Ishikawa (cell line): ENCODE results near the gene YAP1.

Experiments
- CEBPB ChIP-seq: IDR thresholded peaks from 2 replicates; pipeline ENCODE4 v1.6.1; 2012
- CREB1 ChIP-seq: IDR thresholded peaks from 2 replicates; pipeline ENCODE4 v1.6.1; 2012; ENCODE audit warnings: low read depth
- EGR1 ChIP-seq: IDR thresholded peaks from 2 replicates; pipeline ENCODE4 v1.6.1; 2012
- EP300 ChIP-seq: IDR thresholded peaks from 2 replicates; pipeline ENCODE4 v1.6.1; 2012; ENCODE audit warnings: borderline replicate concordance
- FOXM1 ChIP-seq: IDR thresholded peaks from 2 replicates; pipeline ENCODE4 v1.6.1; 2012; ENCODE audit warnings: low read depth, borderline replicate concordance
- NFIC ChIP-seq: IDR thresholded peaks from 2 replicates; pipeline ENCODE4 v1.6.1; 2012
- RAD21 ChIP-seq: IDR thresholded peaks from 2 replicates; pipeline ENCODE4 v1.6.1; 2012; ENCODE audit warnings: low read depth
- TAF1 ChIP-seq: IDR thresholded peaks from 2 replicates; pipeline ENCODE4 v1.6.1; 2012; ENCODE audit warnings: low read depth, mild to moderate bottlenecking
- TCF12 ChIP-seq: IDR thresholded peaks from 2 replicates; pipeline ENCODE4 v1.6.1; 2012; ENCODE audit warnings: low read depth
- TEAD4 ChIP-seq: IDR thresholded peaks from 2 replicates; pipeline ENCODE4 v1.6.1; 2012
- YY1 ChIP-seq: IDR thresholded peaks from 2 replicates; pipeline ENCODE4 v1.6.1; 2012; ENCODE audit warnings: low read depth
- ZBTB7A ChIP-seq: IDR thresholded peaks from 2 replicates; pipeline ENCODE4 v1.6.1; 2012; ENCODE audit warnings: low read depth
- TF ChIP-seq, protein P1 (sequence below): IDR thresholded peaks from 2 replicates; pipeline ENCODE4 v1.6.1; 2012
- TF ChIP-seq, protein P2 (sequence below): IDR thresholded peaks from 2 replicates; pipeline ENCODE4 v1.6.1; 2012; ENCODE audit warnings: low read depth, mild to moderate bottlenecking
- TF ChIP-seq, protein P3 (sequence below): IDR thresholded peaks from 2 replicates; pipeline ENCODE4 v1.6.1; 2012

Gene YAP1

DNA sequence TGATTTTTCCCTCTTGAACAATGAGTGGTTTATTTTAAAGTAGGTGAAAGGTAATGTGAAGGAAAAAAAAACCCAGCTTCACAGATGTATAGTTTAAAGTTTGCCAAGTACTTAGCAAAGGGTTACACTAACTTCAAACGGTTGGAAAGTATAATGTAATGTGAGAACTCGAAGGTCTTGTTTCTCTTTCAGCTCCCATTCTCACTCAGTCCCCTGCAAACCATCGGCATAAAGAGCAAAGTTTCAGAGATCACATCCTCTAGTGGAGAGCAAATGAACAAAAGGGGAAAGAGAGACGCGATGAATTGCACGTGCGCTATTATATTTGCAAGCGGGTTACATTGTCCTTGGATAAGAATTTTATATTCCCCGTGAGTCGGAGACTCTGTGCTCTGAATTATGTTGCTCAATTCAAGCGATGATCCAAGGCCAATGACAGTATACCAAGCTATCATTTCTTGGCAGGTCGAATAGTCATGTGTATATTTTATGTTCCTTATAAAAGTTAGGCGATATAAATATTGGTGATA is 169.5 kb downstream of the YAP1 start:
- no peak for TF ChIP-seq CREB1
- TF ChIP-seq YY1, result no peak
- no peak for TF ChIP-seq CEBPB
- no peak for TF ChIP-seq ZBTB7A
- TF ChIP-seq, protein P1, sequence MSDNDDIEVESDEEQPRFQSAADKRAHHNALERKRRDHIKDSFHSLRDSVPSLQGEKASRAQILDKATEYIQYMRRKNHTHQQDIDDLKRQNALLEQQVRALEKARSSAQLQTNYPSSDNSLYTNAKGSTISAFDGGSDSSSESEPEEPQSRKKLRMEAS, result peak; percentile 54; the same call in 1 of the 2 replicates
- peak; percentile 48; the same call in 1 of the 2 replicates for TF ChIP-seq NFIC
- no peak for TF ChIP-seq TEAD4
- TF ChIP-seq EP300, result peak; percentile 28; the same call in 1 of the 2 replicates
- TF ChIP-seq, protein P2, sequence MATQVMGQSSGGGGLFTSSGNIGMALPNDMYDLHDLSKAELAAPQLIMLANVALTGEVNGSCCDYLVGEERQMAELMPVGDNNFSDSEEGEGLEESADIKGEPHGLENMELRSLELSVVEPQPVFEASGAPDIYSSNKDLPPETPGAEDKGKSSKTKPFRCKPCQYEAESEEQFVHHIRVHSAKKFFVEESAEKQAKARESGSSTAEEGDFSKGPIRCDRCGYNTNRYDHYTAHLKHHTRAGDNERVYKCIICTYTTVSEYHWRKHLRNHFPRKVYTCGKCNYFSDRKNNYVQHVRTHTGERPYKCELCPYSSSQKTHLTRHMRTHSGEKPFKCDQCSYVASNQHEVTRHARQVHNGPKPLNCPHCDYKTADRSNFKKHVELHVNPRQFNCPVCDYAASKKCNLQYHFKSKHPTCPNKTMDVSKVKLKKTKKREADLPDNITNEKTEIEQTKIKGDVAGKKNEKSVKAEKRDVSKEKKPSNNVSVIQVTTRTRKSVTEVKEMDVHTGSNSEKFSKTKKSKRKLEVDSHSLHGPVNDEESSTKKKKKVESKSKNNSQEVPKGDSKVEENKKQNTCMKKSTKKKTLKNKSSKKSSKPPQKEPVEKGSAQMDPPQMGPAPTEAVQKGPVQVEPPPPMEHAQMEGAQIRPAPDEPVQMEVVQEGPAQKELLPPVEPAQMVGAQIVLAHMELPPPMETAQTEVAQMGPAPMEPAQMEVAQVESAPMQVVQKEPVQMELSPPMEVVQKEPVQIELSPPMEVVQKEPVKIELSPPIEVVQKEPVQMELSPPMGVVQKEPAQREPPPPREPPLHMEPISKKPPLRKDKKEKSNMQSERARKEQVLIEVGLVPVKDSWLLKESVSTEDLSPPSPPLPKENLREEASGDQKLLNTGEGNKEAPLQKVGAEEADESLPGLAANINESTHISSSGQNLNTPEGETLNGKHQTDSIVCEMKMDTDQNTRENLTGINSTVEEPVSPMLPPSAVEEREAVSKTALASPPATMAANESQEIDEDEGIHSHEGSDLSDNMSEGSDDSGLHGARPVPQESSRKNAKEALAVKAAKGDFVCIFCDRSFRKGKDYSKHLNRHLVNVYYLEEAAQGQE, result peak; percentile 7; the same call in 1 of the 2 replicates
- peak; percentile 57; the same call in 1 of the 2 replicates for TF ChIP-seq TCF12
- TF ChIP-seq EGR1, result no peak
- TF ChIP-seq, protein P3, sequence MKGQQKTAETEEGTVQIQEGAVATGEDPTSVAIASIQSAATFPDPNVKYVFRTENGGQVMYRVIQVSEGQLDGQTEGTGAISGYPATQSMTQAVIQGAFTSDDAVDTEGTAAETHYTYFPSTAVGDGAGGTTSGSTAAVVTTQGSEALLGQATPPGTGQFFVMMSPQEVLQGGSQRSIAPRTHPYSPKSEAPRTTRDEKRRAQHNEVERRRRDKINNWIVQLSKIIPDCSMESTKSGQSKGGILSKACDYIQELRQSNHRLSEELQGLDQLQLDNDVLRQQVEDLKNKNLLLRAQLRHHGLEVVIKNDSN, result no peak
- peak; percentile 23; the same call in 1 of the 2 replicates for TF ChIP-seq RAD21
- no peak for TF ChIP-seq FOXM1
- TF ChIP-seq TAF1, result no peak

DNA sequence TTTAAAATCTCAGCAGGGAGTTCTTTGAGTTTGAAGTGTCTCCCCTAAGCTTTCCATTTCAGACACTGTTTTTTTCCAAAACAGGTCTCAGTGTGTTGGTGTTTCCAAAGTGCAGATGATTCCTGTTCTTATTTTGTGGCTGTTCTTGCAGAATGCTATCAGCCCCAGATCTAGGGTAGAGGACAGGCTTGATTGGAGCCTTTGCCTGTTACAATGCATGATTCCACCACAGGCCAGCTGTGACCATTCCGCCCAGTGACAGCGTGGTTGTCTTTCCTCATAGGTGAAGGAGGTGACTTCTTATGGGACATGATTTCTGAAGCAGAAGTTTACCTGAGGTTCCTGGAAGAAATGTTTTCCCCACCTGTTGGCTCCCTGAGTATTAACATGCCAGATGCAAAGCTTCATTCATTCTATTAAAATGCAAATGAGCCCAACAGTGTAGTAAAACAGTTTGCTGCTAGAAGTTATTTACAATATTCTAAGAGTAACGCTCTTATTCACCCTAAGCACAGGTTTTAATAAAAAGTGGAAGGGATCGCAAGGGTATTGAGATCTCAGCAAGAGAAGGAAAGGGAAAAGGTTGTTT is 170.1 kb downstream of the YAP1 start:
- TF ChIP-seq CEBPB (no peak), NFIC (no peak), TEAD4 (no peak), EGR1 (no peak), EP300 (no peak), ZBTB7A (no peak), TCF12 (no peak), FOXM1 (no peak), TAF1 (no peak), RAD21 (no peak), YY1 (no peak), CREB1 (no peak)
- TF ChIP-seq, protein P1, result no peak
- TF ChIP-seq, protein P3, result no peak
- TF ChIP-seq, protein P2, result no peak
